GM12864 (cell line): ENCODE measurements around the gene FERD3L.

ENCODE experiments used
- DNase-seq: peaks from one replicate; pipeline ENCODE4 v3.0.0-alpha.2; 2011; ENCODE audit warnings: low read depth
- H3K4me3 ChIP-seq: 2 replicates; pipeline ENCODE4 v1.5.1; 2011; ENCODE audit warnings: mild to moderate bottlenecking, low read depth, low read length, control low read depth
- TF ChIP-seq, protein P1 (sequence below): IDR thresholded peaks from 2 replicates; pipeline ENCODE4 v1.5.1; 2011; ENCODE audit warnings: low read depth, mild to moderate bottlenecking, moderate library complexity, low read length, control low read depth, inconsistent platforms; ENCODE audit errors: missing control alignments

The FERD3L gene

DNA sequence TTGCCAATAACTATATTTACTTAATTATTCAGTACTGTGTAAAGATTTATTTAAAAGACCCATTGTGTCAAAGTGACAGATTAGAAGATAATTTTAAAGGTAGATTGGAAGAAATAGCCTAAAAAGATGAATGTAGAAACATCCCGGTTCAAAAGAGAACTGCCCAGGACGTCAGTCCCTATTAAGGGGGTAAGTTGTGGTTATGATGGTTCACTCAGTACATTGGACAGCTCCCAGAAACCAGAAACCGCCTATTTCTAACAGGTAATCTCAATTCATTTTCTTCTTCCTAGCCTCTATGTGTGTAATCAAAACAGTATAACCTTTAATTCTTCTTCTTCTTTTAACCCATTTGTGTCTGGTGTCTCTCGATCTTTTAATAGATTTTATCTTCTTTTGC, 1.5 kb upstream of the FERD3L start:
- no peak overlapping the region for H3K4me3 ChIP-seq
- TF ChIP-seq, protein P1, sequence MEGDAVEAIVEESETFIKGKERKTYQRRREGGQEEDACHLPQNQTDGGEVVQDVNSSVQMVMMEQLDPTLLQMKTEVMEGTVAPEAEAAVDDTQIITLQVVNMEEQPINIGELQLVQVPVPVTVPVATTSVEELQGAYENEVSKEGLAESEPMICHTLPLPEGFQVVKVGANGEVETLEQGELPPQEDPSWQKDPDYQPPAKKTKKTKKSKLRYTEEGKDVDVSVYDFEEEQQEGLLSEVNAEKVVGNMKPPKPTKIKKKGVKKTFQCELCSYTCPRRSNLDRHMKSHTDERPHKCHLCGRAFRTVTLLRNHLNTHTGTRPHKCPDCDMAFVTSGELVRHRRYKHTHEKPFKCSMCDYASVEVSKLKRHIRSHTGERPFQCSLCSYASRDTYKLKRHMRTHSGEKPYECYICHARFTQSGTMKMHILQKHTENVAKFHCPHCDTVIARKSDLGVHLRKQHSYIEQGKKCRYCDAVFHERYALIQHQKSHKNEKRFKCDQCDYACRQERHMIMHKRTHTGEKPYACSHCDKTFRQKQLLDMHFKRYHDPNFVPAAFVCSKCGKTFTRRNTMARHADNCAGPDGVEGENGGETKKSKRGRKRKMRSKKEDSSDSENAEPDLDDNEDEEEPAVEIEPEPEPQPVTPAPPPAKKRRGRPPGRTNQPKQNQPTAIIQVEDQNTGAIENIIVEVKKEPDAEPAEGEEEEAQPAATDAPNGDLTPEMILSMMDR = no peak
- no peak for DNase-seq

- TF ChIP-seq, protein P1 = no peak
- no peak overlapping the region for H3K4me3 ChIP-seq
- no peak for DNase-seq
Observed at GRCh38 chr7:19145434-19146115, 354 bp upstream of the FERD3L start.

DNA sequence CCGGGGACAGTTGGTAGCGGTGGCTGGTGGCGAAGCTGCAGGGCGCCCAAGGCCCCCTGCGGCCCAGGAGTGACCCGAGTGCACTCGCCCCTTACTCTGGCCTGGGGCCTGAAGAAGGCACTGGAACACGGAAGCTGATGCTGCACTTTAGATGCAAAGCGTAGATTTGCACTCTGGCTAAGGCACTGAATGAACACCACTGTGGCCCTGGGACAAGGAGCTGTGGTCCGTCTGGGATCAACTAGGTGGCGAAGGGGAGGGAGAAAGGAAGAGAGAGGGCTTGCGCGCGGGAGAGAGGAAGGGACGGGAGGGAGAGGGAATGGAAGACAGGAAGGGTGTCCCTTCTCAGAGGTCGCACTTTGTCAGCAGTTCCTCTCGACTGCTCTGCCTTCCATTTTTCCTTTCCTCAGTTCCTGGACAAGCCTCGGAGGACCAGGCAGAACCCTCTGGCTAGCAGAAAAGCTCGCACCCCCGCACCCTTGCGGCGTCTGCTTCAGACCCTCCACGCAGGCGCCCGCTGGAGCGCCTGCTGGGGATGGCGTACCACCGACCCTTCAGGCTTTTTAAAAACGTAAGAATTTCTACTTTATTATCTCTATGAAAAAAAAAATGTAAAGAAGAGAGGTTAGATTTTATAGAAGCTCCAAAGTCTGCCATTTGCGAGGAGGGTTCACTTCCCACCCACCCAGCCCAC, 1.2 kb downstream of the FERD3L start:
- TF ChIP-seq, protein P1 = no peak
- no peak for DNase-seq
- H3K4me3 ChIP-seq = no peak overlapping the region

DNA sequence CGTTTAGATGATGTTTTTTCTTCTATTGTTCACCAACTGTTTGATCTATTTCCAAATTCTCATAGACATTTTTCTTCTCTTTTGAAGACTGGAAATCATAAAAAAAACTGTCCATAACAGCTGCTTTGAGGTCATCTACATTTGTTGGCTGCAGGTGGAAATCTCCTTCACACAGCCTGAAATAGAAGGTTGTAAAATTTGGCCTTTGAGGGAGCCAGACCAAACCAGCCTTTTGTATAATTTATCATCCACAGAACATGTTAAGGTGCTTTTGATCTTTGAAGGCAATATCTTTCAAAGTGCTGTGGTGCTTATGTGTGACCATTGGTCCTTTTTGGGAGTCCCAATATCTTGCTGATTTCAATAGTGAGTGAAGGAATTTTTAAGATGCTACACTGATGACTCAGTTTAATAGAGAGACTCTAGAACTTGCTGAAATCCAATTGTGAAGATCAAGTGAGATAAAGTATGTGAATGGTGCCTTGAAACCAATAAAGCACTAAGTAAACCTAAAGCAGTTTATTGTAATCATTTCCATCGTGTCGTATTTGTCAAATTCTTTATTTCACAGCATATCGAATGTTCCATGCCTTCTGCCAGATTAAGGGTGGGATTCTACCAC, 5.4 kb downstream of the FERD3L start:
- DNase-seq = no peak
- TF ChIP-seq, protein P1 = no peak
- no peak overlapping the region for H3K4me3 ChIP-seq

DNA sequence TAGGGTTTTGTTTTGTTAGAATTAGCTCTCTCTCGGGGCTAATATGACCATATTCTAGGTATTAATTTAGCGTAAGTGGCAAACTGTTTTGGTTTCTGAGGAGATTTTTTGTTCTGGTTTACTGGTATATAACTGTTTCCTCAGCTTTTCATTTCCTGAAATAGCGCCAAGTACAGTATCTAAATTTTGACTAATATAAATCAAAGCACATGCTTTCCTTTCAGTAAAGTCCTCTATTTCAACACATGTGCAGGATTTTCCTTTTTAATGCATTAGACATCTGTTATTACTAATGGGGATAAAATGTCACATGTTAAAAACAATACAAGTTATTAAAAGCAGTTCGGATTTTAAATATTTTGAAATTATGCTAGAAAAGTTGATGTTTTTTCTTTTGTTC, 11.3 kb downstream of the FERD3L start:
- no peak for DNase-seq
- H3K4me3 ChIP-seq = no peak overlapping the region
- TF ChIP-seq, protein P1 = no peak

GRCh38 chr7:19133390-19133789, 11.8 kb downstream of the FERD3L start:
- no peak overlapping the region for H3K4me3 ChIP-seq
- DNase-seq = no peak
- TF ChIP-seq, protein P1 = no peak
